Measurements from ENCODE around the gene GUCY2C. TPM values are rescaled to one million over a fixed set of nuclear protein-coding genes. Genes with fewer than 3 reads are reported as not detected.

Gene GUCY2C
- total and polyA plus RNA-seq, 10 of the 15 experiments (the other 5 are each of a cell fraction or from before 2014, with no cell fraction given), result 0.08 to 0.60 (median 0.17) TPM

GRCh38 chr12:14647028-14647750 lies 49.2 kb downstream of the GUCY2C start:
- TF ChIP-seq IKZF1 (conservative IDR thresholded peaks at IDR 0.05) (no peak), MEF2A (IDR thresholded peaks at IDR 0.05; ENCODE audit: insufficient read depth, low read depth, low read length) (no peak), RUNX3 (IDR thresholded peaks at IDR 0.05; ENCODE audit: low read length) (no peak), PAX5 (IDR thresholded peaks at IDR 0.05; ENCODE audit: borderline replicate concordance, low read depth, low read length) (no peak), TARDBP (IDR thresholded peaks at IDR 0.05; ENCODE audit: borderline replicate concordance) (no peak), BRCA1 (IDR thresholded peaks at IDR 0.05; ENCODE audit: low read depth, low read length) (no peak), RFX5 (IDR thresholded peaks at IDR 0.05; ENCODE audit: low read depth, low read length) (no peak), TAF1 (IDR thresholded peaks at IDR 0.05; ENCODE audit: borderline replicate concordance, low read depth, low read length) (no peak), ESRRA (IDR thresholded peaks at IDR 0.05; ENCODE audit: low read length) (no peak), ZNF622 (IDR thresholded peaks at IDR 0.05) (no peak), SMAD1 (IDR thresholded peaks at IDR 0.05; ENCODE audit: low read depth, partially characterized antibody) (no peak), SP1 (IDR thresholded peaks at IDR 0.05; ENCODE audit: low read depth, low read length) (no peak), SMARCA5 (IDR thresholded peaks at IDR 0.05) (no peak), MTA3 (IDR thresholded peaks at IDR 0.05; ENCODE audit: borderline replicate concordance, low read length) (no peak)
- TF ChIP-seq, protein P1, sequence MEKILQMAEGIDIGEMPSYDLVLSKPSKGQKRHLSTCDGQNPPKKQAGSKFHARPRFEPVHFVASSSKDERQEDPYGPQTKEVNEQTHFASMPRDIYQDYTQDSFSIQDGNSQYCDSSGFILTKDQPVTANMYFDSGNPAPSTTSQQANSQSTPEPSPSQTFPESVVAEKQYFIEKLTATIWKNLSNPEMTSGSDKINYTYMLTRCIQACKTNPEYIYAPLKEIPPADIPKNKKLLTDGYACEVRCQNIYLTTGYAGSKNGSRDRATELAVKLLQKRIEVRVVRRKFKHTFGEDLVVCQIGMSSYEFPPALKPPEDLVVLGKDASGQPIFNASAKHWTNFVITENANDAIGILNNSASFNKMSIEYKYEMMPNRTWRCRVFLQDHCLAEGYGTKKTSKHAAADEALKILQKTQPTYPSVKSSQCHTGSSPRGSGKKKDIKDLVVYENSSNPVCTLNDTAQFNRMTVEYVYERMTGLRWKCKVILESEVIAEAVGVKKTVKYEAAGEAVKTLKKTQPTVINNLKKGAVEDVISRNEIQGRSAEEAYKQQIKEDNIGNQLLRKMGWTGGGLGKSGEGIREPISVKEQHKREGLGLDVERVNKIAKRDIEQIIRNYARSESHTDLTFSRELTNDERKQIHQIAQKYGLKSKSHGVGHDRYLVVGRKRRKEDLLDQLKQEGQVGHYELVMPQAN (conservative IDR thresholded peaks at IDR 0.05), result no peak
- ATAC-seq (no peak), DNase-seq (ENCODE audit: low read depth, low spot score) (no peak), FAIRE-seq (no peak)
- ChIA-PET RAD21 (ENCODE audit: unreplicated experiment) (no interaction called here), POLR2A (no interaction called here), CTCF (interaction anchor here (0.8 kb wide), 1 partner anchor 19 kb away, joined by 4 read pairs; no protein-coding TSS in a partner anchor), SMC1A (ENCODE audit: uncharacterized antibody, unreplicated experiment) (no interaction called here)
- no peaks in the 10 kb centered on the region for H3K36me3 ChIP-seq (ENCODE audit: control insufficient read depth in 2 of 2, insufficient read depth in 2 of 2, low read length in 1 of 2)
- no TSS peak for BruUV-seq (replicated peaks)
- no peak overlapping the region for H2AFZ ChIP-seq (ENCODE audit: control insufficient read depth, low read depth, low read length)
- intact Hi-C loops (cut with micrococcal nuclease; ENCODE audit: unreplicated experiment), result no loop called here
- H3K9me3 ChIP-seq (replicated peaks; ENCODE audit: control insufficient read depth, insufficient read depth, low read length), result no peaks in the 10 kb centered on the region
- no peaks in the 10 kb centered on the region for H4K20me1 ChIP-seq (ENCODE audit: control insufficient read depth, insufficient read depth)
- H3K79me2 ChIP-seq (ENCODE audit: control insufficient read depth, insufficient read depth, low read length), result no peaks in the 10 kb centered on the region
- no peak overlapping the region for H3K4me3 ChIP-seq
- no peak overlapping the region for H3K9ac ChIP-seq (ENCODE audit: control insufficient read depth, insufficient read depth, low read length)
- H3K27me3 ChIP-seq (replicated peaks in 1 of 2; ENCODE audit: control insufficient read depth in 2 of 2, insufficient read depth in 2 of 2, low read length in 1 of 2), result no peaks in the 10 kb centered on the region
- 85% methylated on average over 6 of the region's 6 CpGs for WGBS (ENCODE audit: insufficient coverage, insufficient replicate concordance, low lambda C conversion rate, missing lambda C conversion rate)
- H3K4me1 ChIP-seq (ENCODE audit: control insufficient read depth, insufficient read depth, low read length), result no peaks in the 10 kb centered on the region; the same call in none of the 2 replicates
- in situ Hi-C loops (cut with MboI), result no loop called here
- no peak overlapping the region for H3K4me2 ChIP-seq (ENCODE audit: control insufficient read depth, insufficient read depth)
- no peak overlapping the region for H3K27ac ChIP-seq (ENCODE audit: control insufficient read depth, insufficient read depth)

All from GM12878 (cell line).